Hepatocyte (in vitro differentiated cells): ENCODE data around the gene HOPX.

ENCODE experiments used
- CTCF ChIP-seq: fragments of 200-600 bp; sonication (generic); IDR thresholded peaks from 2 replicates; pipeline ENCODE4 v1.5.1; 2016; ENCODE audit warnings: antibody characterized with exemption, mild to moderate bottlenecking; ENCODE audit not compliant: poor library complexity
- EZH2 ChIP-seq: fragments of 200-600 bp; sonication (generic); IDR thresholded peaks from 2 replicates; pipeline ENCODE4 v1.6.1; 2016; ENCODE audit warnings: antibody characterized with exemption, mild to moderate bottlenecking, borderline replicate concordance
- EZH2phosphoT487 ChIP-seq: fragments of 200-600 bp; sonication (generic); IDR thresholded peaks from one replicate; pipeline ENCODE4 v1.6.1; 2018; ENCODE audit warnings: antibody characterized with exemption, mild to moderate bottlenecking, low read depth, moderate library complexity; ENCODE audit not compliant: unreplicated experiment, severe bottlenecking

DNA sequence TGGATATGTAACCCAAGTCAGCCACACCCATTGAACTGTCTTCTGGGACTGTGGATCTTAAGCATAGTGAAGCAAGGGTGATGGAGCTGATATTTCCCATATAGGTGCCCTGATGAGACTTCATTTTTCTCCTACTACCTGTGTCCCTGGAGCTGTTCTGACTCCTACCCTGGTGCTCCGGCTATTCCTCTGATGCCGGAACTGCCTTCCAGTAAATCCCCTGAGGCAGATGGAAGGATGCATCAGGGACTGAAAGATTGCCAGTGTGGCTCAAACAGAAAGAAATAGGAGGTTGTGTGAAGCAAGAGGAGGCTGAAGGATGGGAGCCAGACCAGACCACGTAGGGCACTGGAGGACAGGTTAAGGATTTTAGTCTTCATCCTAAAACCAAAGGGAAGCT is 74.7 kb downstream of the HOPX start:
- no peak for TF ChIP-seq CTCF
- TF ChIP-seq EZH2: no peak
- TF ChIP-seq EZH2phosphoT487: no peak
